HepG2 (cell line): Measurements from ENCODE around the gene CLPTM1. TPM values are rescaled to one million over a fixed set of nuclear protein-coding genes. Genes with fewer than 3 reads are reported as not detected.

Source experiments
- ATAC-seq: fragments of 200-7000 bp; cut with Tn5 transposase; 3 replicates; pipeline ENCODE4 v1.9.1; 2020; ENCODE audit warnings: mild to moderate bottlenecking, moderate library complexity
- BruUV-seq: library from RNA; stranded (reverse); fragments of 400-500 nt; replicated peaks from 2 replicates; lab custom pipeline; 2021; lab: Mats Ljungman, UMichigan
- CTCF ChIA-PET: fragments of 300-600 bp; formaldehyde crosslinking; extraction: SDS; loops from one replicate; lab custom pipeline; 2021; ENCODE audit warnings: low total read pairs, inconsistent platforms, low intra/inter-chr PET ratio; lab: Yijun Ruan, JAX
- POLR2A ChIA-PET: fragments of 350-600 bp; sonication (Branson Sonifier 250); formaldehyde crosslinking; loops from one replicate; lab custom pipeline; 2020; ENCODE audit warnings: antibody characterized with exemption, inconsistent platforms; lab: Yijun Ruan, JAX
- DNase-seq: peaks from one replicate; pipeline ENCODE4 v3.0.0-alpha.2; 2015; ENCODE audit warnings: low spot score
- FAIRE-seq: peaks from 3 replicates; lab custom pipeline; 2011; peaks lifted over from hg19 to GRCh38; lab: Jason Lieb, UNC
- H2AFZ ChIP-seq: one replicate; pipeline ENCODE4 v1.6.1; 2011; ENCODE audit warnings: low read length, inconsistent platforms
- H3K27ac ChIP-seq: fragments of 300-600 bp; 3 replicates; pipeline ENCODE4 v1.8.0; 2011; ENCODE audit warnings: mixed run types, mild to moderate bottlenecking, mixed read lengths, low read length, inconsistent platforms; ENCODE audit not compliant: insufficient read depth; ENCODE audit errors: extremely low read length
- H3K27me3 ChIP-seq, 2 experiments: fragments of 200-600 bp in 1 of 2; 2 replicates in 1 of 2; 3 replicates in 1 of 2; pipeline versions ENCODE4 v1.6.0 to v1.8.0; 2011; ENCODE audit warnings: low read length in 2 of 2, mild to moderate bottlenecking in 2 of 2, moderate library complexity in 2 of 2, inconsistent platforms in 1 of 2; ENCODE audit not compliant: insufficient read depth in 2 of 2, control insufficient read depth in 1 of 2
- H3K36me3 ChIP-seq, 2 experiments: fragments of 200-600 bp in 1 of 2; replicated peaks in 1 of 2; 2 replicates in 1 of 2; 3 replicates in 1 of 2; pipeline versions ENCODE4 v1.5.1 to v1.8.0; 2011; ENCODE audit warnings: low read length in 2 of 2, inconsistent platforms in 1 of 2; ENCODE audit not compliant: insufficient read depth in 2 of 2, control insufficient read depth in 1 of 2
- H3K4me1 ChIP-seq: 2 replicates; pipeline ENCODE4 v1.5.1; 2012; ENCODE audit warnings: low read length, inconsistent platforms; ENCODE audit not compliant: insufficient read depth
- H3K4me2 ChIP-seq: 2 replicates; pipeline ENCODE4 v1.6.0; 2011; ENCODE audit warnings: low read depth, low read length, inconsistent platforms
- H3K4me3 ChIP-seq, 3 experiments: fragments of 200-600 bp in 1 of 3; sonication (generic), shearing (Covaris generic) in 1 of 3; replicated peaks in 1 of 3; 2 replicates each; pipeline ENCODE4 v1.5.1; 2011 to 2016; ENCODE audit warnings: low read length in 3 of 3, inconsistent platforms in 2 of 3, low read depth in 2 of 3, mild to moderate bottlenecking in 2 of 3, control low read depth in 1 of 3, mixed read lengths in 1 of 3; ENCODE audit not compliant: insufficient read depth in 1 of 3
- H3K79me2 ChIP-seq: one replicate; pipeline ENCODE4 v1.6.1; 2011; ENCODE audit warnings: low read length, inconsistent platforms; ENCODE audit not compliant: insufficient read depth
- H3K9ac ChIP-seq: 2 replicates; pipeline ENCODE4 v1.6.0; 2011; ENCODE audit warnings: mild to moderate bottlenecking, low read depth, low read length, inconsistent platforms; ENCODE audit not compliant: insufficient read depth
- H3K9me3 ChIP-seq: 2 replicates; pipeline ENCODE4 v1.5.1; 2012; ENCODE audit warnings: mild to moderate bottlenecking, low read length
- H4K20me1 ChIP-seq: 2 replicates; pipeline ENCODE4 v1.6.0; 2011; ENCODE audit warnings: inconsistent platforms, mild to moderate bottlenecking, low read length, moderate library complexity; ENCODE audit not compliant: insufficient read depth
- SNAPC2 ChIP-seq: sonication (generic); formaldehyde crosslinking; IDR thresholded peaks from 2 replicates; pipeline ENCODE4 v1.8.1; 2022; ENCODE audit warnings: mild to moderate bottlenecking, missing genetic modification reagents
- ZBTB7B ChIP-seq: sonication (generic); formaldehyde crosslinking; IDR thresholded peaks from 2 replicates; pipeline ENCODE4 v1.4.0; 2020; ENCODE audit warnings: missing genetic modification reagents
- ZKSCAN1 ChIP-seq: fragments of 150-350 bp; IDR thresholded peaks from 2 replicates; pipeline ENCODE4 v1.6.1; 2014; ENCODE audit warnings: low read length
- ZMYM2 ChIP-seq: sonication (generic); formaldehyde crosslinking; IDR thresholded peaks from 2 replicates; pipeline ENCODE4 v1.8.0; 2022; ENCODE audit warnings: mild to moderate bottlenecking, missing genetic modification reagents
- ZNF207 ChIP-seq: fragments of 450-650 bp; IDR thresholded peaks from 2 replicates; pipeline ENCODE4 v1.6.1; 2016; ENCODE audit warnings: antibody characterized with exemption, borderline replicate concordance
- ZNF615 ChIP-seq: sonication (generic); formaldehyde crosslinking; IDR thresholded peaks from 2 replicates; pipeline ENCODE4 v1.5.0; 2020; ENCODE audit warnings: mild to moderate bottlenecking, missing genetic modification reagents, borderline replicate concordance
- WGBS: methylation state at CpG from one replicate; pipeline ENCODE4 v1.1.6; 2017; ENCODE audit warnings: low lambda C conversion rate; 5-methylcytosine and 5-hydroxymethylcytosine counted together
- in situ Hi-C: cut with HindIII; loops from 2 replicates; pipeline ENCODE4 v1.10.0; 2017; ENCODE audit warnings: low pct_unique_long_range_greater_than_20kb; ENCODE audit not compliant: extremely low pct_ligation_motif_present
- intact Hi-C: fragments of 100-400 bp; cut with micrococcal nuclease; formaldehyde crosslinking; loops from one replicate; pipeline ENCODE4 v1.10.0; 2022; ENCODE audit not compliant: unreplicated experiment
- polyA plus RNA-seq, 8 experiments: library from polyadenylated mRNA; depleted of rRNA in 3 of 8; stranded (reverse) in 7 of 8; unstranded in 1 of 8; fragments of >200 nt; fragmentation: Illumina TruSeq in 4 of 8; extraction: Trizol in 4 of 8; gene quantifications; 2 replicates each; pipeline versions ENCODE4 v1.2.1 to v1.2.3, GENCODE V29; 2011 to 2016; ENCODE audit warnings: low read depth in 4 of 8, missing spikeins in 1 of 8, mixed read lengths in 1 of 8; ENCODE audit not compliant: insufficient read depth in 1 of 8
- total RNA-seq, 5 experiments: library from RNA; depleted of rRNA; stranded (reverse); fragments of >200 nt; fragmentation: Illumina TruSeq; extraction: Trizol; gene quantifications; 2 replicates each; pipeline ENCODE4 v1.2.3, GENCODE V29; 2016; ENCODE audit warnings: low read depth in 1 of 5
- TF ChIP-seq, protein P1 (sequence below): sonication (generic); formaldehyde crosslinking; IDR thresholded peaks from 2 replicates; pipeline ENCODE4 v1.9.0; 2021; ENCODE audit warnings: mild to moderate bottlenecking, missing genetic modification reagents
- TF ChIP-seq, protein P2 (sequence below): sonication (generic); formaldehyde crosslinking; IDR thresholded peaks from 2 replicates; pipeline ENCODE4 v1.5.1; 2020; ENCODE audit warnings: missing genetic modification reagents, mild to moderate bottlenecking, borderline replicate concordance
- TF ChIP-seq, protein P3 (sequence below): IDR thresholded peaks from 2 replicates; pipeline ENCODE4 v1.6.1; 2012; ENCODE audit warnings: low read depth, low read length, improper control_type of control experiment

Gene CLPTM1
- total and polyA plus RNA-seq, 2 of the 13 experiments (the other 11 are each of a cell fraction or from before 2014, with no cell fraction given) = 34.9 to 42.8 TPM

DNA sequence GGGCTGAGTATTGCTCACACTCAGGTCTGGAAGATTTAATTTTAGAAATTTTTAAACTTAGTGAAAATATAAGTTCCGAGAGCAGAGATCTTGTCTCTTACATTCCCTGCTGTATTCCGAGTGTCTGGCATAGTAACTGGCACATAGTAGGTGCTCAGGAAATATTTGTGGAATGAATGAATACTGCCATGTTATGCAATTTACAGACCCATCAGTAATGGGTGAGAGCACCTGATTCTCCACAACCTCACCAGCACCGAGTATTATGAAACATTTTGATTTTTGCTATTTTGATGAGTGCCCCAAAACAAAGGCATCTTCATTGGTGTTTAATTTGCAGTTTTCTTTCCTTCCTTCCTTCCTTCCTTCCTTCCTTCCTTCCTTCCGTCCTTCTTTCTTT lies 67.9 kb downstream of the CLPTM1 start:
- in situ Hi-C loops (no loop called here), intact Hi-C loops (no loop called here)
- Histone ChIP-seq H3K4me2 (no peak overlapping the region), H3K27ac (no peak overlapping the region), H2AFZ (no peak overlapping the region), H3K36me3 (no peaks in the 10 kb centered on the region), H3K79me2 (no peaks in the 10 kb centered on the region), H3K9me3 (no peaks in the 10 kb centered on the region), H4K20me1 (no peaks in the 10 kb centered on the region), H3K4me1 (0 out of 2 replicates have a peak, but pooled peaks cover 16% of the 10 kb centered on the region), H3K9ac (no peak overlapping the region), H3K4me3 (no peak overlapping the region), H3K27me3 (no peaks in the 10 kb centered on the region)
- CTCF ChIA-PET = no interaction called here
- WGBS = 95% methylated on average over 4 of the region's 4 CpGs
- no TSS peak for BruUV-seq
- TF ChIP-seq ZKSCAN1 = peak; percentile 58; the same call in 1 of the 2 replicates
- TF ChIP-seq SNAPC2 (CRISPR knock-in tag) = no peak
- ATAC-seq (no peak), DNase-seq (no peak), FAIRE-seq (no peak)
- POLR2A ChIA-PET = no interaction called here

DNA sequence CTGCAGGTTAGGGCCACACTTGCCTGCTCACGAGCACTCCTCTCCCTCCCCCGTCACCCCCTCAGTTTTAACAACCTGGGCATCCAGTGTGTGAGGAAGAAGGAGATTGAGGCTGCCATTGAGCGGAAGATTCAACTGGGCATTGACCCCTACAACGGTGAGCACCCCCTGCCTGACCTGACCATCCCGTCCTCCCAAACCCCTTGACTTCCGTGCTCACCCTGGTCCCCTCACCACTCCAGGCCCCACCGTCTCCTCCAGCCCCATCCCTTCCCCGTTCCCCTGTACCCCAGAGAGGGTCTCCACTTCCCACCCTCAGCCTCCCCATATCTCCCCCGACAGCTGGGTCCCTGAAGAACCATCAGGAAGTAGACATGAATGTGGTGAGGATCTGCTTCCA lies 70.1 kb downstream of the CLPTM1 start:
- FAIRE-seq (no peak), DNase-seq (no peak), ATAC-seq (no peak)
- TF ChIP-seq ZNF207 (no peak), ZBTB7B (CRISPR knock-in tag) (no peak), ZNF615 (no peak), ZMYM2 (no peak)
- TF ChIP-seq, protein P1, sequence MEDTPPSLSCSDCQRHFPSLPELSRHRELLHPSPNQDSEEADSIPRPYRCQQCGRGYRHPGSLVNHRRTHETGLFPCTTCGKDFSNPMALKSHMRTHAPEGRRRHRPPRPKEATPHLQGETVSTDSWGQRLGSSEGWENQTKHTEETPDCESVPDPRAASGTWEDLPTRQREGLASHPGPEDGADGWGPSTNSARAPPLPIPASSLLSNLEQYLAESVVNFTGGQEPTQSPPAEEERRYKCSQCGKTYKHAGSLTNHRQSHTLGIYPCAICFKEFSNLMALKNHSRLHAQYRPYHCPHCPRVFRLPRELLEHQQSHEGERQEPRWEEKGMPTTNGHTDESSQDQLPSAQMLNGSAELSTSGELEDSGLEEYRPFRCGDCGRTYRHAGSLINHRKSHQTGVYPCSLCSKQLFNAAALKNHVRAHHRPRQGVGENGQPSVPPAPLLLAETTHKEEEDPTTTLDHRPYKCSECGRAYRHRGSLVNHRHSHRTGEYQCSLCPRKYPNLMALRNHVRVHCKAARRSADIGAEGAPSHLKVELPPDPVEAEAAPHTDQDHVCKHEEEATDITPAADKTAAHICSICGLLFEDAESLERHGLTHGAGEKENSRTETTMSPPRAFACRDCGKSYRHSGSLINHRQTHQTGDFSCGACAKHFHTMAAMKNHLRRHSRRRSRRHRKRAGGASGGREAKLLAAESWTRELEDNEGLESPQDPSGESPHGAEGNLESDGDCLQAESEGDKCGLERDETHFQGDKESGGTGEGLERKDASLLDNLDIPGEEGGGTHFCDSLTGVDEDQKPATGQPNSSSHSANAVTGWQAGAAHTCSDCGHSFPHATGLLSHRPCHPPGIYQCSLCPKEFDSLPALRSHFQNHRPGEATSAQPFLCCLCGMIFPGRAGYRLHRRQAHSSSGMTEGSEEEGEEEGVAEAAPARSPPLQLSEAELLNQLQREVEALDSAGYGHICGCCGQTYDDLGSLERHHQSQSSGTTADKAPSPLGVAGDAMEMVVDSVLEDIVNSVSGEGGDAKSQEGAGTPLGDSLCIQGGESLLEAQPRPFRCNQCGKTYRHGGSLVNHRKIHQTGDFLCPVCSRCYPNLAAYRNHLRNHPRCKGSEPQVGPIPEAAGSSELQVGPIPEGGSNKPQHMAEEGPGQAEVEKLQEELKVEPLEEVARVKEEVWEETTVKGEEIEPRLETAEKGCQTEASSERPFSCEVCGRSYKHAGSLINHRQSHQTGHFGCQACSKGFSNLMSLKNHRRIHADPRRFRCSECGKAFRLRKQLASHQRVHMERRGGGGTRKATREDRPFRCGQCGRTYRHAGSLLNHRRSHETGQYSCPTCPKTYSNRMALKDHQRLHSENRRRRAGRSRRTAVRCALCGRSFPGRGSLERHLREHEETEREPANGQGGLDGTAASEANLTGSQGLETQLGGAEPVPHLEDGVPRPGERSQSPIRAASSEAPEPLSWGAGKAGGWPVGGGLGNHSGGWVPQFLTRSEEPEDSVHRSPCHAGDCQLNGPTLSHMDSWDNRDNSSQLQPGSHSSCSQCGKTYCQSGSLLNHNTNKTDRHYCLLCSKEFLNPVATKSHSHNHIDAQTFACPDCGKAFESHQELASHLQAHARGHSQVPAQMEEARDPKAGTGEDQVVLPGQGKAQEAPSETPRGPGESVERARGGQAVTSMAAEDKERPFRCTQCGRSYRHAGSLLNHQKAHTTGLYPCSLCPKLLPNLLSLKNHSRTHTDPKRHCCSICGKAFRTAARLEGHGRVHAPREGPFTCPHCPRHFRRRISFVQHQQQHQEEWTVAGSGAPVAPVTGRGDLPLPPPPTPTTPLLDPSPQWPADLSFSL = no peak
- TF ChIP-seq, protein P2, sequence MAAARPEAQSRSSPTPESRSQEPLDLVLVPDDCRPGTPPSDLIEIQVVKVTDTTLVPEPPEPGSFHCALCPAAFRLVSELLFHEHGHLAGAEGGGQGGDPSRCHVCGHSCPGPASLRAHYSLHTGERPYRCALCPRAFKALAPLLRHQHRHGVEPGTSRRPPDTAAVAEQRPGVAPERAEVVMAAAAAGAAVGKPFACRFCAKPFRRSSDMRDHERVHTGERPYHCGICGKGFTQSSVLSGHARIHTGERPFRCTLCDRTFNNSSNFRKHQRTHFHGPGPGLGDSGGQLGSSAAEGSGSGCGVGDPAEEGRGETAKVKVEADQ (CRISPR knock-in tag) = no peak
- TF ChIP-seq, protein P3, sequence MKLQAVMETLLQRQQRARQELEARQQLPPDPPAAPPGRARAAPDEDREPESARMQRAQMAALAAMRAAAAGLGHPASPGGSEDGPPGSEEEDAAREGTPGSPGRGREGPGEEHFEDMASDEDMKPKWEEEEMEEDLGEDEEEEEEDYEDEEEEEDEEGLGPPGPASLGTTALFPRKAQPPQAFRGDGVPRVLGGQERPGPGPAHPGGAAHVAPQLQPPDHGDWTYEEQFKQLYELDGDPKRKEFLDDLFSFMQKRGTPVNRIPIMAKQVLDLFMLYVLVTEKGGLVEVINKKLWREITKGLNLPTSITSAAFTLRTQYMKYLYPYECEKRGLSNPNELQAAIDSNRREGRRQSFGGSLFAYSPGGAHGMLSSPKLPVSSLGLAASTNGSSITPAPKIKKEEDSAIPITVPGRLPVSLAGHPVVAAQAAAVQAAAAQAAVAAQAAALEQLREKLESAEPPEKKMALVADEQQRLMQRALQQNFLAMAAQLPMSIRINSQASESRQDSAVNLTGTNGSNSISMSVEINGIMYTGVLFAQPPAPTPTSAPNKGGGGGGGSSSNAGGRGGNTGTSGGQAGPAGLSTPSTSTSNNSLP = no peak
- ChIA-PET CTCF (no interaction called here), POLR2A (no interaction called here)
- H3K4me3 ChIP-seq = no peak overlapping the region
- intact Hi-C loops = no loop called here
- in situ Hi-C loops = no loop called here
- H3K9me3 ChIP-seq = no peaks in the 10 kb centered on the region
- no peak overlapping the region for H2AFZ ChIP-seq
- H3K9ac ChIP-seq = no peak overlapping the region
- H3K27ac ChIP-seq = no peak overlapping the region
- no peaks in the 10 kb centered on the region for H3K36me3 ChIP-seq
- 96% methylated on average over 9 of the region's 9 CpGs for WGBS
- H4K20me1 ChIP-seq = no peaks in the 10 kb centered on the region
- no peaks in the 10 kb centered on the region for H3K79me2 ChIP-seq
- H3K27me3 ChIP-seq = no peaks in the 10 kb centered on the region
- peaks cover 18% of the 10 kb centered on the region; the same call in 1 of the 2 replicates for H3K4me1 ChIP-seq
- no peak overlapping the region for H3K4me2 ChIP-seq
- BruUV-seq = no TSS peak
